Fibroblast of lung (primary cell): ENCODE data around the gene CDH4. TPM values are rescaled to one million over a fixed set of nuclear protein-coding genes. Genes with fewer than 3 reads are reported as not detected.

Experiments used
- DNase-seq, 2 donors: peaks; one replicate each; pipeline versions ENCODE4 v3.0.0 to v3.0.0-alpha.2; 2010; ENCODE audit warnings: low read depth in 2 of 2
- H2AFZ ChIP-seq: 2 replicates; pipeline ENCODE4 v1.5.1; 2012; ENCODE audit warnings: low read length, control low read depth, inconsistent platforms
- H3K27ac ChIP-seq: 2 replicates; pipeline ENCODE4 v1.5.1; 2011; ENCODE audit warnings: low read length, control low read depth; ENCODE audit not compliant: insufficient read depth
- H3K27me3 ChIP-seq: 2 replicates; pipeline ENCODE4 v1.5.1; 2011; ENCODE audit warnings: mild to moderate bottlenecking, low read length; ENCODE audit not compliant: control insufficient read depth, insufficient read depth
- H3K36me3 ChIP-seq: 2 replicates; pipeline ENCODE4 v1.5.1; 2011; ENCODE audit warnings: low read length; ENCODE audit not compliant: control insufficient read depth, insufficient read depth
- H3K4me1 ChIP-seq: 2 replicates; pipeline ENCODE4 v1.5.1; 2011; ENCODE audit warnings: low read length; ENCODE audit not compliant: control insufficient read depth, insufficient read depth; ENCODE audit errors: extremely low read depth
- H3K4me2 ChIP-seq: 2 replicates; pipeline ENCODE4 v1.5.1; 2011; ENCODE audit warnings: low read length, control low read depth; ENCODE audit not compliant: insufficient read depth; ENCODE audit errors: extremely low read depth
- H3K4me3 ChIP-seq, 4 experiments: fragments of 200-600 bp in 1 of 4; sonication (generic) in 1 of 4; replicated peaks in 1 of 4; 2 replicates each; pipeline ENCODE4 v1.5.1; 2011 to 2016; ENCODE audit warnings: low read length in 4 of 4, low read depth in 3 of 4, mild to moderate bottlenecking in 3 of 4, control low read depth in 2 of 4, inconsistent platforms in 1 of 4, mixed read lengths in 1 of 4; ENCODE audit not compliant: insufficient read depth in 1 of 4; ENCODE audit errors: control extremely low read depth in 1 of 4
- H3K79me2 ChIP-seq: 2 replicates; pipeline ENCODE4 v1.5.1; 2012; ENCODE audit warnings: mild to moderate bottlenecking, low read length, inconsistent platforms; ENCODE audit not compliant: control insufficient read depth, insufficient read depth
- H3K9ac ChIP-seq: 2 replicates; pipeline ENCODE4 v1.5.1; 2011; ENCODE audit warnings: mild to moderate bottlenecking, low read length, control low read depth; ENCODE audit not compliant: insufficient read depth
- H3K9me3 ChIP-seq: 2 replicates; pipeline ENCODE4 v1.5.1; 2012; ENCODE audit warnings: low read depth, low read length; ENCODE audit not compliant: control insufficient read depth, insufficient read depth
- H4K20me1 ChIP-seq: 2 replicates; pipeline ENCODE4 v1.5.1; 2011; ENCODE audit warnings: low read length; ENCODE audit not compliant: control insufficient read depth, insufficient read depth; ENCODE audit errors: extremely low read depth
- CTCF ChIP-seq, 2 donors: IDR thresholded peaks in 1 of 2; conservative IDR thresholded peaks in 1 of 2; 1 replicate in 1 of 2; 2 replicates in 1 of 2; pipeline ENCODE4 v1.5.1; 2011 to 2012; ENCODE audit warnings: low read length in 2 of 2, control low read depth in 1 of 2, inconsistent platforms in 1 of 2, low read depth in 1 of 2, mild to moderate bottlenecking in 1 of 2
- EZH2 ChIP-seq: IDR thresholded peaks from 2 replicates; pipeline ENCODE4 v1.5.1; 2012; ENCODE audit warnings: low read length, control low read depth, mild to moderate bottlenecking; ENCODE audit errors: missing control alignments
- polyA plus RNA-seq, 2 donors: library from polyadenylated mRNA; depleted of rRNA in 1 of 2; stranded (reverse) in 1 of 2; unstranded in 1 of 2; fragments of >200 nt; gene quantifications; 2 replicates each; pipeline ENCODE4 v1.2.1, GENCODE V29; 2011 to 2012; ENCODE audit warnings: missing spikeins in 1 of 2
- total RNA-seq: library from RNA; depleted of rRNA; stranded (reverse); fragments of >200 nt; gene quantifications from 2 replicates; pipeline ENCODE4 v1.2.1, GENCODE V29; 2014

The CDH4 gene
- total and polyA plus RNA-seq, 2 donors (not counting 1 experiment from before 2014, with no cell fraction given), result 4.8 to 6.8 TPM

- Histone ChIP-seq H3K9me3 (no peaks in the 10 kb centered on the region), H3K4me1 (no peaks in the 10 kb centered on the region), H3K27me3 (no peaks in the 10 kb centered on the region), H3K79me2 (no peaks in the 10 kb centered on the region), H3K4me3 (no peak overlapping the region), H3K9ac (no peak overlapping the region), H3K4me2 (no peak overlapping the region), H4K20me1 (no peaks in the 10 kb centered on the region), H3K36me3 (no peaks in the 10 kb centered on the region), H3K27ac (no peak overlapping the region), H2AFZ (no peak overlapping the region)
- TF ChIP-seq CTCF (conservative IDR thresholded peaks at IDR 0.05 in 1 of 2, IDR thresholded peaks at IDR 0.05 in 1 of 2; ENCODE audit: low read depth in 1 of 2, low read length in 2 of 2) (no peak), EZH2 (no peak)
- DNase-seq, result no peak
These were observed 636.2 kb downstream of the CDH4 start for GRCh38 chr20:61888101-61888865.

- Histone ChIP-seq H3K9me3 (no peaks in the 10 kb centered on the region), H4K20me1 (no peaks in the 10 kb centered on the region), H3K27ac (no peak overlapping the region), H3K36me3 (no peaks in the 10 kb centered on the region), H3K4me1 (no peaks in the 10 kb centered on the region), H2AFZ (no peak overlapping the region), H3K9ac (no peak overlapping the region), H3K4me3 (no peak overlapping the region), H3K4me2 (no peak overlapping the region), H3K79me2 (no peaks in the 10 kb centered on the region), H3K27me3 (no peaks in the 10 kb centered on the region)
- no peak for DNase-seq
- TF ChIP-seq CTCF (conservative IDR thresholded peaks at IDR 0.05 in 1 of 2, IDR thresholded peaks at IDR 0.05 in 1 of 2; ENCODE audit: low read depth in 1 of 2, low read length in 2 of 2), result no peak
- TF ChIP-seq EZH2, result no peak
These were observed 637.6 kb downstream of the CDH4 start for GRCh38 chr20:61889659-61890058.

- DNase-seq, result no peak
- H3K4me2 ChIP-seq, result no peak overlapping the region
- no peaks in the 10 kb centered on the region for H4K20me1 ChIP-seq
- no peaks in the 10 kb centered on the region for H3K9me3 ChIP-seq
- H3K9ac ChIP-seq, result no peak overlapping the region
- no peaks in the 10 kb centered on the region for H3K4me1 ChIP-seq
- no peaks in the 10 kb centered on the region for H3K36me3 ChIP-seq
- H3K79me2 ChIP-seq, result no peaks in the 10 kb centered on the region
- H3K27ac ChIP-seq, result no peak overlapping the region
- no peaks in the 10 kb centered on the region for H3K27me3 ChIP-seq
- H2AFZ ChIP-seq, result no peak overlapping the region
- TF ChIP-seq EZH2, result no peak
- no peak for TF ChIP-seq CTCF (conservative IDR thresholded peaks at IDR 0.05 in 1 of 2, IDR thresholded peaks at IDR 0.05 in 1 of 2; ENCODE audit: low read depth in 1 of 2, low read length in 2 of 2)
- no peak overlapping the region for H3K4me3 ChIP-seq
These were observed 638.1 kb downstream of the CDH4 start for GRCh38 chr20:61890210-61890609.
